ENCODE data around the gene PRKCI. TPM values are rescaled to one million over a fixed set of nuclear protein-coding genes. Genes with fewer than 3 reads are reported as not detected.
A peak's percentile ranks its signal among the peaks of the same experiment; 100 is the strongest.
"Not testable (repeated sequence)": the region's sequence is repeated elsewhere in the genome, so short reads cannot be mapped to it uniquely, and the experiment has no call there.

The PRKCI gene
- total and polyA plus RNA-seq, 2 experiments from 2014 or later = 33.0 to 47.7 TPM

- Histone ChIP-seq H4K20me1 (ENCODE audit: insufficient read depth) (no peaks in the 10 kb centered on the region), H3K9me2 (ENCODE audit: insufficient read depth) (no peaks in the 10 kb centered on the region), H3K9me3 (ENCODE audit: low read depth) (no peaks in the 10 kb centered on the region), H3F3A (ENCODE audit: insufficient read depth) (no peaks in the 10 kb centered on the region), H2AFZ (no peak overlapping the region), H3K4me1 (ENCODE audit: insufficient read depth) (no peaks in the 10 kb centered on the region), H3K27me3 (replicated peaks; ENCODE audit: insufficient read depth) (no peaks in the 10 kb centered on the region), H3K79me2 (ENCODE audit: insufficient read depth) (no peaks in the 10 kb centered on the region), H3K27ac (no peak overlapping the region), H3K4me3 (no peak overlapping the region), H3K36me3 (ENCODE audit: low read depth) (no peaks in the 10 kb centered on the region), H3K4me2 (ENCODE audit: unreplicated experiment) (no peak overlapping the region), H3K9ac (no peak overlapping the region)
- no peak for TF ChIP-seq EZH2phosphoT487 (IDR thresholded peaks at IDR 0.05; ENCODE audit: insufficient read depth, low read depth)
- no peak for TF ChIP-seq EZH2 (IDR thresholded peaks at IDR 0.05; ENCODE audit: insufficient read depth, poor library complexity, severe bottlenecking)
- in situ Hi-C loops (cut with MboI) = no loop called here
- DNase-seq = no peak
- 39 to 45% methylated on average over 3 of the region's 3 CpGs for WGBS, 2 experiments (ENCODE audit: low coverage in 1 of 2, low lambda C conversion rate in 2 of 2, missing lambda C conversion rate in 2 of 2)
These were observed 115.2 kb downstream of the PRKCI start for GRCh38 chr3:170337420-170337819.

- no peaks in the 10 kb centered on the region for H3K79me2 ChIP-seq (ENCODE audit: insufficient read depth)
- H3K4me3 ChIP-seq = no peak overlapping the region
- no peak overlapping the region for H3K9ac ChIP-seq
- no peak overlapping the region for H3K27ac ChIP-seq
- H3K4me1 ChIP-seq (ENCODE audit: insufficient read depth) = no peaks in the 10 kb centered on the region
- H3K9me2 ChIP-seq (ENCODE audit: insufficient read depth) = no peaks in the 10 kb centered on the region
- no peaks in the 10 kb centered on the region for H3K27me3 ChIP-seq (replicated peaks; ENCODE audit: insufficient read depth)
- H2AFZ ChIP-seq = no peak overlapping the region
- no peaks in the 10 kb centered on the region for H3F3A ChIP-seq (ENCODE audit: insufficient read depth)
- WGBS, 2 experiments (ENCODE audit: low coverage in 1 of 2, low lambda C conversion rate in 2 of 2, missing lambda C conversion rate in 2 of 2) = 40 to 56% methylated on average over 1 of the region's 1 CpG
- no peak overlapping the region for H3K4me2 ChIP-seq (ENCODE audit: unreplicated experiment)
- no peaks in the 10 kb centered on the region for H3K9me3 ChIP-seq (ENCODE audit: low read depth)
- H3K36me3 ChIP-seq (ENCODE audit: low read depth) = no peaks in the 10 kb centered on the region
- no peaks in the 10 kb centered on the region for H4K20me1 ChIP-seq (ENCODE audit: insufficient read depth)
- TF ChIP-seq EZH2 (IDR thresholded peaks at IDR 0.05; ENCODE audit: insufficient read depth, poor library complexity, severe bottlenecking) = no peak
- TF ChIP-seq EZH2phosphoT487 (IDR thresholded peaks at IDR 0.05; ENCODE audit: insufficient read depth, low read depth) = no peak
- in situ Hi-C loops (cut with MboI) = no loop called here
- DNase-seq = no peak
These were observed 116.6 kb downstream of the PRKCI start for GRCh38 chr3:170338690-170339340.

GRCh38 chr3:170342273-170342672 is 120.0 kb downstream of the PRKCI start:
- peaks cover 17% of the 10 kb centered on the region for H3K4me1 ChIP-seq (ENCODE audit: insufficient read depth)
- H3F3A ChIP-seq (ENCODE audit: insufficient read depth); H3K27me3 ChIP-seq (replicated peaks; ENCODE audit: insufficient read depth); H2AFZ ChIP-seq; H4K20me1 ChIP-seq (ENCODE audit: insufficient read depth); H3K36me3 ChIP-seq (ENCODE audit: low read depth); DNase-seq; H3K4me3 ChIP-seq; H3K27ac ChIP-seq; H3K79me2 ChIP-seq (ENCODE audit: insufficient read depth); H3K9me2 ChIP-seq (ENCODE audit: insufficient read depth); H3K4me2 ChIP-seq (ENCODE audit: unreplicated experiment); in situ Hi-C loops (cut with MboI); H3K9ac ChIP-seq; H3K9me3 ChIP-seq (ENCODE audit: low read depth): not testable (repeated sequence)
- WGBS, 2 experiments (ENCODE audit: low coverage in 1 of 2, low lambda C conversion rate in 2 of 2, missing lambda C conversion rate in 2 of 2) = 79 to 81% methylated on average over 9 of the region's 9 CpGs

- H3K79me2 ChIP-seq (ENCODE audit: insufficient read depth); H3K27ac ChIP-seq; H3K9me2 ChIP-seq (ENCODE audit: insufficient read depth); DNase-seq; H3F3A ChIP-seq (ENCODE audit: insufficient read depth); in situ Hi-C loops (cut with MboI); H3K36me3 ChIP-seq (ENCODE audit: low read depth); H3K27me3 ChIP-seq (replicated peaks; ENCODE audit: insufficient read depth); H3K4me2 ChIP-seq (ENCODE audit: unreplicated experiment); H3K9ac ChIP-seq; H2AFZ ChIP-seq; H3K9me3 ChIP-seq (ENCODE audit: low read depth); H4K20me1 ChIP-seq (ENCODE audit: insufficient read depth); H3K4me3 ChIP-seq: not testable (repeated sequence)
- peaks cover 17% of the 10 kb centered on the region for H3K4me1 ChIP-seq (ENCODE audit: insufficient read depth)
- 71 to 75% methylated on average over 6 of the region's 6 CpGs for WGBS, 2 experiments (ENCODE audit: low coverage in 1 of 2, low lambda C conversion rate in 2 of 2, missing lambda C conversion rate in 2 of 2)
These were observed 121.6 kb downstream of the PRKCI start for GRCh38 chr3:170343859-170344258.

GRCh38 chr3:170344971-170345370 is 122.7 kb downstream of the PRKCI start:
- Histone ChIP-seq H3K4me2 (ENCODE audit: unreplicated experiment) (no peak overlapping the region), H3K9me3 (ENCODE audit: low read depth) (no peaks in the 10 kb centered on the region), H3K27ac (peak overlapping the region; percentile 12; the same call in 1 of the 2 replicates), H3F3A (ENCODE audit: insufficient read depth) (peaks cover 5% of the 10 kb centered on the region; the same call in 1 of the 2 replicates), H3K27me3 (replicated peaks; ENCODE audit: insufficient read depth) (no peaks in the 10 kb centered on the region), H3K36me3 (ENCODE audit: low read depth) (no peaks in the 10 kb centered on the region), H3K9me2 (ENCODE audit: insufficient read depth) (no peaks in the 10 kb centered on the region), H2AFZ (peak overlapping the region; percentile 59), H3K4me1 (ENCODE audit: insufficient read depth) (peaks cover 17% of the 10 kb centered on the region), H3K79me2 (ENCODE audit: insufficient read depth) (no peaks in the 10 kb centered on the region), H4K20me1 (ENCODE audit: insufficient read depth) (no peaks in the 10 kb centered on the region), H3K9ac (no peak overlapping the region), H3K4me3 (no peak overlapping the region)
- DNase-seq = peak; percentile 39
- 90 to 97% methylated on average over 4 of the region's 4 CpGs for WGBS, 2 experiments (ENCODE audit: low coverage in 1 of 2, low lambda C conversion rate in 2 of 2, missing lambda C conversion rate in 2 of 2)
- TF ChIP-seq EZH2 (IDR thresholded peaks at IDR 0.05; ENCODE audit: insufficient read depth, poor library complexity, severe bottlenecking) = no peak
- in situ Hi-C loops (cut with MboI) = no loop called here
